Forelimb muscle (tissue), 1 donor: ENCODE data around the gene AGMO. TPM values are rescaled to one million over a fixed set of nuclear protein-coding genes. Genes with fewer than 3 reads are reported as not detected.

Experiments
- polyA plus RNA-seq: library from polyadenylated mRNA; unstranded; fragments of 120-200 nt; gene quantifications from one replicate; pipeline ENCODE4 v1.2.1, GENCODE V29; 2013; ENCODE audit not compliant: insufficient read length

Gene AGMO
- polyA plus RNA-seq, 1 donor: 0.24 TPM

Other genes starting within 250 kb of the AGMO start
- gene MEOX2, start 124.7 kb upstream of the AGMO start, polyA plus RNA-seq: 52.5 TPM